ENCODE data around the gene DPYSL5. TPM values are rescaled to one million over a fixed set of nuclear protein-coding genes. Genes with fewer than 3 reads are reported as not detected.
"Not testable (repeated sequence)": the region's sequence is repeated elsewhere in the genome, so short reads cannot be mapped to it uniquely, and the experiment has no call there.

The DPYSL5 gene
- total and polyA plus RNA-seq, 4 donors: not detected

GRCh38 chr2:26875808-26876207 is 27.9 kb downstream of the DPYSL5 start:
- 75 to 78% methylated on average over 3 of the region's 3 CpGs for WGBS, 2 donors

DNA sequence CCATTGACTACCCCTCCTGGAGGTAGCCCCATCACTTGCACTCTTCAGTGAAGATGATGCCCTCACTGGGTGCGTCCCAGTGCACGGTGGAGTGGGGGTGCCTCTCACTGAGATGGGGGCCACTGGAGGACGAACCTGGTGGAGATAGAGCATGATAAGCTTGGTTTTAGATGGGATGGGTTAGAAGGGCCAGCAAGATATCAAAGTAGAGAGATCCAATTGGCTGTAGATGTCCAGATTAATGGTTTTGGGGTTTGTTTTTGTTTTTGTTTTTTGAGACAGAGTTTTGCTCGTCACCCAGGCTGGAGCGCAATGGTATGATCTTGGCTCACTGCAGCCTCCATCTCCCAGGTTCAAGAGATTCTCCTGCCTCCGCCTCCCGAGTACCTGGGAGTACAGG is 28.3 kb downstream of the DPYSL5 start:
- Histone ChIP-seq H3K27me3 (ENCODE audit: control insufficient read depth in 1 of 2, insufficient read depth in 2 of 2, low read length in 1 of 2) (no peaks in the 10 kb centered on the region), H3K36me3 (ENCODE audit: control insufficient read depth in 1 of 2, insufficient read depth in 2 of 2, low read length in 1 of 2) (no peaks in the 10 kb centered on the region), H3K9me3 (ENCODE audit: control insufficient read depth, low read length) (peaks cover 1% of the 10 kb centered on the region), H3K27ac (ENCODE audit: low read depth in 1 of 2, low read length in 2 of 2) (no peak overlapping the region), H3K4me3 (ENCODE audit: low read length in 2 of 2) (no peak overlapping the region), H3K4me1 (ENCODE audit: control insufficient read depth in 1 of 2, insufficient read depth in 2 of 2, low read length in 2 of 2) (no peaks in the 10 kb centered on the region)
- 93 to 94% methylated on average over 7 of the region's 7 CpGs for WGBS, 2 donors
- DNase-seq (no peak), ATAC-seq (ENCODE audit: low FRiP score) (no peak)
- intact Hi-C loops (cut with DNase I): no loop called here

More at GRCh38 chr2:26875808-26876207, 27.9 kb downstream of the DPYSL5 start:
- Histone ChIP-seq H3K36me3 (ENCODE audit: control insufficient read depth in 1 of 2, insufficient read depth in 2 of 2, low read length in 1 of 2) (no peaks in the 10 kb centered on the region), H3K4me1 (ENCODE audit: control insufficient read depth in 1 of 2, insufficient read depth in 2 of 2, low read length in 2 of 2) (no peaks in the 10 kb centered on the region), H3K4me3 (ENCODE audit: low read length in 2 of 2) (no peak overlapping the region), H3K27me3 (ENCODE audit: control insufficient read depth in 1 of 2, insufficient read depth in 2 of 2, low read length in 1 of 2) (no peaks in the 10 kb centered on the region), H3K9me3 (ENCODE audit: control insufficient read depth, low read length) (peaks cover 1% of the 10 kb centered on the region), H3K27ac (ENCODE audit: low read depth in 1 of 2, low read length in 2 of 2) (no peak overlapping the region)
- ATAC-seq (ENCODE audit: low FRiP score) (no peak), DNase-seq (no peak)
- intact Hi-C loops (cut with DNase I): no loop called here

DNA sequence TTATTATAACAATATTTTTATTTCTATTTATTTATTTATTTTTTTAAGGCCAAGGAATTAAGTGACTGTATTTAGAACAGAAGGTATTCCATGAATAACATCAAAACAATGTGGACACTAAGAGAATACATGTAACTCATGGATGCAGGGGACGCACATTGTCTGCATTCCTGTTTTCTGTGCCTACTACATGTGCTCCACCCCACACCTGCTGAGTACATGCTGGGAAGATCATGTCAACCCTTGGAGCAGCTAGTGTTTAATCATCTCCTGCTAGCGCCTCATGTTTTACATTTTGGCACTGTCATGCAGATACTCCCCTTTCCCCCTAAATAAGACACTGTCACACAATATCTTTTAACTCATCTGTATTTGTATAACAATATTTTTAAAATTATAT is 29.3 kb downstream of the DPYSL5 start:
- Histone ChIP-seq H3K4me1 (ENCODE audit: control insufficient read depth in 1 of 2, insufficient read depth in 2 of 2, low read length in 2 of 2) (no peaks in the 10 kb centered on the region), H3K27ac (ENCODE audit: low read depth in 1 of 2, low read length in 2 of 2) (no peak overlapping the region), H3K9me3 (ENCODE audit: control insufficient read depth, low read length) (peaks cover 1% of the 10 kb centered on the region), H3K36me3 (ENCODE audit: control insufficient read depth in 1 of 2, insufficient read depth in 2 of 2, low read length in 1 of 2) (no peaks in the 10 kb centered on the region), H3K27me3 (ENCODE audit: control insufficient read depth in 1 of 2, insufficient read depth in 2 of 2, low read length in 1 of 2) (no peaks in the 10 kb centered on the region), H3K4me3 (ENCODE audit: low read length in 2 of 2) (no peak overlapping the region)
- ATAC-seq (ENCODE audit: low FRiP score): no peak
- WGBS, 2 donors: 87 to 91% methylated on average over 2 of the region's 2 CpGs
- DNase-seq: no peak
- intact Hi-C loops (cut with DNase I): no loop called here

GRCh38 chr2:26880161-26880560 is 32.2 kb downstream of the DPYSL5 start:
- Histone ChIP-seq H3K4me3 (ENCODE audit: low read length in 2 of 2) (no peak overlapping the region), H3K9me3 (ENCODE audit: control insufficient read depth, low read length) (no peaks in the 10 kb centered on the region), H3K36me3 (ENCODE audit: control insufficient read depth in 1 of 2, insufficient read depth in 2 of 2, low read length in 1 of 2) (no peaks in the 10 kb centered on the region), H3K27ac (ENCODE audit: low read depth in 1 of 2, low read length in 2 of 2) (no peak overlapping the region), H3K4me1 (ENCODE audit: control insufficient read depth in 1 of 2, insufficient read depth in 2 of 2, low read length in 2 of 2) (no peaks in the 10 kb centered on the region), H3K27me3 (ENCODE audit: control insufficient read depth in 1 of 2, insufficient read depth in 2 of 2, low read length in 1 of 2) (no peaks in the 10 kb centered on the region)
- intact Hi-C loops (cut with DNase I): no loop called here
- DNase-seq (no peak), ATAC-seq (ENCODE audit: low FRiP score) (no peak)
- WGBS, 2 donors: 79 to 89% methylated on average over 2 of the region's 2 CpGs

- WGBS, 2 donors: 77 to 78% methylated on average over 10 of the region's 10 CpGs
- no peak for ATAC-seq (ENCODE audit: low FRiP score)
- no peaks in the 10 kb centered on the region for H3K27me3 ChIP-seq (ENCODE audit: control insufficient read depth in 1 of 2, insufficient read depth in 2 of 2, low read length in 1 of 2)
- no peaks in the 10 kb centered on the region for H3K36me3 ChIP-seq (ENCODE audit: control insufficient read depth in 1 of 2, insufficient read depth in 2 of 2, low read length in 1 of 2)
- DNase-seq: no peak
- no peaks in the 10 kb centered on the region for H3K9me3 ChIP-seq (ENCODE audit: control insufficient read depth, low read length)
- no peaks in the 10 kb centered on the region for H3K4me1 ChIP-seq (ENCODE audit: control insufficient read depth in 1 of 2, insufficient read depth in 2 of 2, low read length in 2 of 2)
- H3K27ac ChIP-seq (ENCODE audit: low read depth in 1 of 2, low read length in 2 of 2): no peak overlapping the region
- intact Hi-C loops (cut with DNase I): no loop called here
- no peak overlapping the region for H3K4me3 ChIP-seq (ENCODE audit: low read length in 2 of 2)
Observed at GRCh38 chr2:26880910-26881435, 33.0 kb downstream of the DPYSL5 start.

DNA sequence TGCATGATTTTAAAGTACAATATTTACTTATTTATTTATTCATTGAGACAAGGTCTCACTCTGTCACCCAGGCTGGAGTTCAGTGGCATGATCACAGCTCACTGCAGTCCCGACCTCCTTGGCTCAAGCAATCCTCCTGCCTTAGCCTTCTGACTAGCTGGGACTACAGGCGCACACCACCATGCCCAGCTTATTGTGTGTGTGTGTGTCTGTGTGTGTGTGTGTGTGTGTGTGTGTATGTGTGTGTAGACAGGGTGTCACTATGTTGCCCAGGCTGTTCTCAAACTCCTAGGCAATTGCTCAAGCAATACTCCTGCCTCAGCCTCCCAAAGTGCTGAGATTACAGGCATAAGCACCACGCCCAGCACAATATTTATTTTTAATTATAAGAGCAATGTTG is 34.3 kb downstream of the DPYSL5 start:
- H3K36me3 ChIP-seq (ENCODE audit: control insufficient read depth in 1 of 2, insufficient read depth in 2 of 2, low read length in 1 of 2); DNase-seq; H3K4me1 ChIP-seq (ENCODE audit: control insufficient read depth in 1 of 2, insufficient read depth in 2 of 2, low read length in 2 of 2); ATAC-seq (ENCODE audit: low FRiP score); H3K27me3 ChIP-seq (ENCODE audit: control insufficient read depth in 1 of 2, insufficient read depth in 2 of 2, low read length in 1 of 2); H3K27ac ChIP-seq (ENCODE audit: low read depth in 1 of 2, low read length in 2 of 2); H3K4me3 ChIP-seq (ENCODE audit: low read length in 2 of 2); H3K9me3 ChIP-seq (ENCODE audit: control insufficient read depth, low read length); intact Hi-C loops (cut with DNase I): not testable (repeated sequence)
- WGBS, 2 donors: 70 to 71% methylated on average over 3 of the region's 3 CpGs

GRCh38 chr2:26883956-26884355 is 36.0 kb downstream of the DPYSL5 start:
- Histone ChIP-seq H3K27me3 (ENCODE audit: control insufficient read depth in 1 of 2, insufficient read depth in 2 of 2, low read length in 1 of 2) (no peaks in the 10 kb centered on the region), H3K4me3 (ENCODE audit: low read length in 2 of 2) (no peak overlapping the region), H3K36me3 (ENCODE audit: control insufficient read depth in 1 of 2, insufficient read depth in 2 of 2, low read length in 1 of 2) (no peaks in the 10 kb centered on the region), H3K9me3 (ENCODE audit: control insufficient read depth, low read length) (no peaks in the 10 kb centered on the region), H3K4me1 (ENCODE audit: control insufficient read depth in 1 of 2, insufficient read depth in 2 of 2, low read length in 2 of 2) (no peaks in the 10 kb centered on the region), H3K27ac (ENCODE audit: low read depth in 1 of 2, low read length in 2 of 2) (no peak overlapping the region)
- ATAC-seq (ENCODE audit: low FRiP score) (no peak), DNase-seq (no peak)
- WGBS, 2 donors: 71 to 75% methylated on average over 8 of the region's 8 CpGs
- intact Hi-C loops (cut with DNase I): no loop called here

- no peak overlapping the region for H3K27ac ChIP-seq (ENCODE audit: low read depth in 1 of 2, low read length in 2 of 2)
- intact Hi-C loops (cut with DNase I): no loop called here
- no peaks in the 10 kb centered on the region for H3K36me3 ChIP-seq (ENCODE audit: control insufficient read depth in 1 of 2, insufficient read depth in 2 of 2, low read length in 1 of 2)
- 76 to 86% methylated on average over 3 of the region's 3 CpGs for WGBS, 2 donors
- H3K9me3 ChIP-seq (ENCODE audit: control insufficient read depth, low read length): no peaks in the 10 kb centered on the region
- no peak overlapping the region for H3K4me3 ChIP-seq (ENCODE audit: low read length in 2 of 2)
- no peaks in the 10 kb centered on the region for H3K27me3 ChIP-seq (ENCODE audit: control insufficient read depth in 1 of 2, insufficient read depth in 2 of 2, low read length in 1 of 2)
- ATAC-seq (ENCODE audit: low FRiP score): no peak
- no peaks in the 10 kb centered on the region for H3K4me1 ChIP-seq (ENCODE audit: control insufficient read depth in 1 of 2, insufficient read depth in 2 of 2, low read length in 2 of 2)
- DNase-seq: no peak
Observed at GRCh38 chr2:26884486-26884885, 36.6 kb downstream of the DPYSL5 start.

DNA sequence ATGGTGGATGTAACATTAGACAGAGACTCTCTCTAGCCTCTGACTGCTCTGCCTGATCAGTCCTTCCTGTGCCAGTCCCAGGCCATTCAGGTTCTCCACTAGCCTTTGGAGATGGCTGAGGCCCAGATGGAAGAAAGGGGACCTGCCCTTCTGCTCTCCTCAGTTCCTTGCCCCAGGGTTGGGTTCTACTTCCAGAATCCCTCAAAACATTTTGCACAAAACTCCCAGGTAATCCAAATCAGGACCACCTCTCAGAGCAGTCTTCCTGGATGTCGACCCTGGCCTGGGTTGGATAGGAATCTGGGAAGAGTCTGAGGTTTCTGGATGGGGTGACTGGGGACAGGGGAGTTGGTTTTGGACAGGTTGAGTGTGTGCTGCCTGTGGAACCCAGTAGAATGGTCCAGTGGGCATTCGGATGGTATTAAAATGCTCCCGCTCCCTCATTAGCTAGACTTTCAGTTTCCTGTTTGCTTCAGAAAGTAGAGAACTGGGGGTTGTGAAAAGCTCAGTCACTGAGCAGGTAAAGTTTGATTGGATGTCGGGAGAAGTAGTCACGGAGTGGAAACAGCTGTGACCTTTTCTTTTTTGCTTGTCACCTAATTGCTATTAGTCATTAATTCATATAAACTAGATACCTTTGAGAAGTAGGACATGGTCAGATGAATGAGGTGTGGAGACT is 37.9 kb downstream of the DPYSL5 start:
- Histone ChIP-seq H3K4me3 (ENCODE audit: low read length in 2 of 2) (no peak overlapping the region), H3K9me3 (ENCODE audit: control insufficient read depth, low read length) (no peaks in the 10 kb centered on the region), H3K36me3 (ENCODE audit: control insufficient read depth in 1 of 2, insufficient read depth in 2 of 2, low read length in 1 of 2) (no peaks in the 10 kb centered on the region), H3K27ac (ENCODE audit: low read depth in 1 of 2, low read length in 2 of 2) (no peak overlapping the region), H3K27me3 (ENCODE audit: control insufficient read depth in 1 of 2, insufficient read depth in 2 of 2, low read length in 1 of 2) (no peaks in the 10 kb centered on the region), H3K4me1 (ENCODE audit: control insufficient read depth in 1 of 2, insufficient read depth in 2 of 2, low read length in 2 of 2) (no peaks in the 10 kb centered on the region)
- DNase-seq (no peak), ATAC-seq (ENCODE audit: low FRiP score) (no peak)
- 88 to 92% methylated on average over 5 of the region's 5 CpGs for WGBS, 2 donors
- intact Hi-C loops (cut with DNase I): no loop called here
